HG03520 (cell line): Measurements from ENCODE around the gene CCBE1.

Experiments used
- ATAC-seq: cut with Tn5 transposase; IDR thresholded peaks from one replicate; pipeline ENCODE4 v1.9.1; 2021; ENCODE audit warnings: mild to moderate bottlenecking, moderate library complexity; ENCODE audit not compliant: unreplicated experiment

The CCBE1 gene

GRCh38 chr18:59466980-59467379 is 230.2 kb downstream of the CCBE1 start:
- no peak for ATAC-seq

- no peak for ATAC-seq
Measured at GRCh38 chr18:59464486-59464885, 232.7 kb downstream of the CCBE1 start.

- no peak for ATAC-seq
Measured at GRCh38 chr18:59461171-59461570, 236.1 kb downstream of the CCBE1 start.

- no peak for ATAC-seq
Measured at GRCh38 chr18:59460072-59460420, 237.2 kb downstream of the CCBE1 start.

GRCh38 chr18:59459369-59460071 is 237.7 kb downstream of the CCBE1 start:
- no peak for ATAC-seq

- no peak for ATAC-seq
Measured at GRCh38 chr18:59458575-59458974, 238.6 kb downstream of the CCBE1 start.

GRCh38 chr18:59456657-59457056 is 240.6 kb downstream of the CCBE1 start:
- ATAC-seq = no peak

- ATAC-seq = no peak
Measured at GRCh38 chr18:59455728-59456276, 241.4 kb downstream of the CCBE1 start.

GRCh38 chr18:59454909-59455727 is 242.1 kb downstream of the CCBE1 start:
- ATAC-seq = no peak

GRCh38 chr18:59453468-59453961 is 243.7 kb downstream of the CCBE1 start:
- no peak for ATAC-seq

GRCh38 chr18:59451963-59452362 is 245.3 kb downstream of the CCBE1 start:
- ATAC-seq = no peak

- no peak for ATAC-seq
Measured at GRCh38 chr18:59451073-59451472, 246.2 kb downstream of the CCBE1 start.

- no peak for ATAC-seq
Measured at GRCh38 chr18:59448546-59448945, 248.7 kb downstream of the CCBE1 start.

- no peak for ATAC-seq
Measured at GRCh38 chr18:59446012-59446411, 251.2 kb downstream of the CCBE1 start.

GRCh38 chr18:59437851-59438569 is 259.2 kb downstream of the CCBE1 start:
- no peak for ATAC-seq

- ATAC-seq = no peak
Measured at GRCh38 chr18:59432803-59433597, 264.2 kb downstream of the CCBE1 start.

GRCh38 chr18:59431131-59431530 is 266.1 kb downstream of the CCBE1 start:
- ATAC-seq = no peak

- ATAC-seq = no peak
Measured at GRCh38 chr18:59429608-59430007, 267.6 kb downstream of the CCBE1 start.

- no peak for ATAC-seq
Measured at GRCh38 chr18:59428018-59428417, 269.2 kb downstream of the CCBE1 start.

- ATAC-seq = no peak
Measured at GRCh38 chr18:59426855-59427254, 270.4 kb downstream of the CCBE1 start.
